ENCODE measurements around the gene CTSW.

CTSW gene

DNA sequence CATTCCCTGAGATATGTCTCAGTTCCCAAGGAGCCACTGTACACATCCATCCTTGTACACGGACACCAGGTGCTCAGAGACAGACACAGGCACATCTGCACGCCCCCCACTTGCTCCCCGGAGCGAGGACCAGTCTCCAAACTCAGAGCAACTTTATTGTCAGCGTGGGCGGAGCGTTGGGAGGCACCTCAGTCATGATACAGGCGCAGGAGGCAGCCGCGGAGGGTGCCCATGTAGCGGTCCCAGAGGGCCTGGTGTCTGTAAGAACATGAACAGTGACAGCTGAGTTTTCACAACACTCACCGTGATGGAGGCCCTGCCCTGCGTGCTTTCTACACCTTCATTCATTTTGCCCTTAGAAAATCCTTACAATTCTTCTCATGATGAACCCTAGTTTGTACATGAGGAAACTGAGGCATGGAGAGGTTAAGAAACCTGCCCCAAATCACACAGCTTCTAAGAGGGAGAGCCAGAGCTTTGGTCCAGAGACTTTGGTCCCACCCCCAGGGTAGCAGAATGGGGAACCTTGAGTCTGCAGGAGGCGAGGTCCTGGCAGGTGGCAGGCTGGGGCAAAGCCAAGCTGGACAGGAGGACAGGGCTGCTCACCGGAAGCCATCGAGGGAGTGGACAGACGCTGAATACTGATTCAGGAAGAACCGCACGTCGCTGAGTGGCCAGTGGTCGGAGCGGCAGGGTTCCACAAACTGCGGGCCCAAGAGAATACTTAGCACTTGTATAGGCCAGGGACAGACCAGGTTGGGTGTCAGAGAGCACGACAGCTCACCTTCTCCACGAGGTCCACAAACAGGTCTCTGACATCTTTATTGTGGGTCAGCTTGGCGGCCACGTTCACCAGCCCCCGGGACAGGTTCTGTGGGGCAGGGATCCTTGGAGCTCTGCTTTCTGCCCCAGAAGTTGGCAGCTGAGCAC lies 4.4 kb downstream of the CTSW start:
- Histone ChIP-seq H3K36me3 (ENCODE audit: control insufficient read depth in 1 of 2, insufficient read depth in 2 of 2, low read length in 2 of 2) (peaks cover 18 to 29% of the 10 kb centered on the region in 2 donors), H3K9me3 (ENCODE audit: control insufficient read depth in 1 of 2, low read length in 2 of 2) (no peaks in the 10 kb centered on the region), H3K27me3 (ENCODE audit: low read depth, low read length) (no peaks in the 10 kb centered on the region), H3K4me1 (ENCODE audit: control insufficient read depth in 1 of 2, insufficient read depth in 2 of 2, low read length in 2 of 2) (peaks cover 6 to 21% of the 10 kb centered on the region in 2 donors), H3K4me3 (ENCODE audit: low read depth in 1 of 2, low read length in 2 of 2) (no peak overlapping the region), H3K27ac (ENCODE audit: low read length) (no peak overlapping the region)

DNA sequence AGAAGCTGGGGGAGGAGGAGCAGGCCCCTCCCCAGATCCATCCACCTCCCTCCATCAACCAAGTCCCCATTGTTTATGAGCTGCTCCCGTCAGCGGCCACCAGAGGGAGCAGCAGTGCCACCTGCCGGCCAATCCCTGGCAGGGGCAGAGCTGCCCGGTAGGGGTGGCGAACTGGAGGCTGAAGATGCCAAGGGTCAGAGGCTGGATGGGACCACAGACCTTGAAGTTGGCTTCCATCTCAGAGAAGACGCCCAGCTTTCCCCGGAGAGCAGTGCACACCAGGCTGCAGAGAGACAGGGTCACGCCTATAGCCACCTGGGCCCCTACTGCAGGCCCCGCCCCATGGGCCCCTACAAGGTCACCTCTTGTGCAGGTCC lies 5.1 kb downstream of the CTSW start:
- peaks cover 8 to 24% of the 10 kb centered on the region in 2 donors for H3K4me1 ChIP-seq (ENCODE audit: control insufficient read depth in 1 of 2, insufficient read depth in 2 of 2, low read length in 2 of 2)
- no peaks in the 10 kb centered on the region for H3K27me3 ChIP-seq (ENCODE audit: low read depth, low read length)
- no peak overlapping the region for H3K4me3 ChIP-seq (ENCODE audit: low read depth in 1 of 2, low read length in 2 of 2)
- H3K36me3 ChIP-seq (ENCODE audit: control insufficient read depth in 1 of 2, insufficient read depth in 2 of 2, low read length in 2 of 2) = peaks cover 18 to 29% of the 10 kb centered on the region in 2 donors
- no peaks in the 10 kb centered on the region for H3K9me3 ChIP-seq (ENCODE audit: control insufficient read depth in 1 of 2, low read length in 2 of 2)
- H3K27ac ChIP-seq (ENCODE audit: low read length) = no peak overlapping the region

DNA sequence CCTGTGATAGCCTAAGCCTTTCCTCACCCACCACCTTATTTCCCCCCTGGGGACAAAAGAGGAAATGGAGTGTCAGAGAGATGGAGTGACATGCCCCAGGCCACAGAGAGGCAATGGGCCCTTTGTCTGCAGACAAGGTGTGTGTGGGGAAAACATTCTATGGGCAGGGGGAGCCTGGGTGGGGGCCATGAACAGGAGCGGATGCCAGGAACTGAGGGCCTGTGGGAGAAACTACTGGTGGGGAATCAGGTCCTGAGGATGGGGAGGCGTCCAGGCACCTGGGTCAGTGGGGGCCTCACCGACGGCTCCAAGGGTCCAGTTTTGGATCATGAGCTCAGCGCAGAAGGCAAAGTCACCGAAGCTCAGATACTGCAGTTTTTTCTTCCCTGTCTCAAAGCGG lies 5.6 kb downstream of the CTSW start:
- Histone ChIP-seq H3K4me1 (ENCODE audit: control insufficient read depth in 1 of 2, insufficient read depth in 2 of 2, low read length in 2 of 2) (peaks cover 13 to 28% of the 10 kb centered on the region in 2 donors), H3K36me3 (ENCODE audit: control insufficient read depth in 1 of 2, insufficient read depth in 2 of 2, low read length in 2 of 2) (peaks cover 18 to 29% of the 10 kb centered on the region in 2 donors), H3K27ac (ENCODE audit: low read length) (no peak overlapping the region), H3K27me3 (ENCODE audit: low read depth, low read length) (no peaks in the 10 kb centered on the region), H3K4me3 (ENCODE audit: low read depth in 1 of 2, low read length in 2 of 2) (no peak overlapping the region), H3K9me3 (ENCODE audit: control insufficient read depth in 1 of 2, low read length in 2 of 2) (no peaks in the 10 kb centered on the region)

DNA sequence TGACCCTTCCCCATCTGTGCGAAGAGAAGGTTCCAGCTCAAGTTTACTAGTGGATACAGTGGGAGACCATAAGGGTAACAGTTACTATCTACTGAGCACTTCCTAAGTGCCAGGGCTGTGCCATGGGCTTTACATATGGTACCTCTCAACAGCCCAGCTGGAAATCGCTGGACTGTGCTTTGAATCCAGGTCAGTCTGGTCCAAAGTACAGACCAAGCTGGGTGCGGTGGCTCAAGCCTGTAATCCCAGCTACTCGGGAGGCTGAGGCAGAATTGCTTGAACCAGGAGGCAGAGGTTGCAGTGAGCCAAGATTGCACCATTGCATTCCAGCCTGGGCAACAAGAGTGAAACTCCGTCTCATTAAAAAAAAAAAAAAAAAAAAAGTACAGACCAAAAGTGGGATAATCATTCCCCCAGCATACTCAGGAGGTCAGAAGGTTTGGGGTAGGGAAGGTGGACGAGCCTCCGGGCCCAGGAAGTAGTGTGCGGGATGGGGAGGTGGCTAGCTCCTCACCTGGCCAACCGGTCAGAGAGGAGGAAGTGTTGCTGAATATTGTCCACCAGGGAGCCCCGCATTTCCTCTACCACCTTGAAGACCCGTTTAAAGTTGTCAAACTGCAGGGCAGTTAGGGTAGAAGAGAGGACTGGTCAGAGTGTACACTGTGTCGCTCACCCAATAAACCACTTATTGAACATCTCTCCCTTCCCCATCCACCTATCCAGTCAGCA lies 6.3 kb downstream of the CTSW start:
- no peaks in the 10 kb centered on the region for H3K9me3 ChIP-seq (ENCODE audit: control insufficient read depth in 1 of 2, low read length in 2 of 2)
- H3K27ac ChIP-seq (ENCODE audit: low read length) = no peak overlapping the region
- H3K4me1 ChIP-seq (ENCODE audit: control insufficient read depth in 1 of 2, insufficient read depth in 2 of 2, low read length in 2 of 2) = peaks cover 13 to 29% of the 10 kb centered on the region in 2 donors
- H3K4me3 ChIP-seq (ENCODE audit: low read depth in 1 of 2, low read length in 2 of 2) = no peak overlapping the region
- no peaks in the 10 kb centered on the region for H3K27me3 ChIP-seq (ENCODE audit: low read depth, low read length)
- peaks cover 18 to 29% of the 10 kb centered on the region in 2 donors for H3K36me3 ChIP-seq (ENCODE audit: control insufficient read depth in 1 of 2, insufficient read depth in 2 of 2, low read length in 2 of 2)

DNA sequence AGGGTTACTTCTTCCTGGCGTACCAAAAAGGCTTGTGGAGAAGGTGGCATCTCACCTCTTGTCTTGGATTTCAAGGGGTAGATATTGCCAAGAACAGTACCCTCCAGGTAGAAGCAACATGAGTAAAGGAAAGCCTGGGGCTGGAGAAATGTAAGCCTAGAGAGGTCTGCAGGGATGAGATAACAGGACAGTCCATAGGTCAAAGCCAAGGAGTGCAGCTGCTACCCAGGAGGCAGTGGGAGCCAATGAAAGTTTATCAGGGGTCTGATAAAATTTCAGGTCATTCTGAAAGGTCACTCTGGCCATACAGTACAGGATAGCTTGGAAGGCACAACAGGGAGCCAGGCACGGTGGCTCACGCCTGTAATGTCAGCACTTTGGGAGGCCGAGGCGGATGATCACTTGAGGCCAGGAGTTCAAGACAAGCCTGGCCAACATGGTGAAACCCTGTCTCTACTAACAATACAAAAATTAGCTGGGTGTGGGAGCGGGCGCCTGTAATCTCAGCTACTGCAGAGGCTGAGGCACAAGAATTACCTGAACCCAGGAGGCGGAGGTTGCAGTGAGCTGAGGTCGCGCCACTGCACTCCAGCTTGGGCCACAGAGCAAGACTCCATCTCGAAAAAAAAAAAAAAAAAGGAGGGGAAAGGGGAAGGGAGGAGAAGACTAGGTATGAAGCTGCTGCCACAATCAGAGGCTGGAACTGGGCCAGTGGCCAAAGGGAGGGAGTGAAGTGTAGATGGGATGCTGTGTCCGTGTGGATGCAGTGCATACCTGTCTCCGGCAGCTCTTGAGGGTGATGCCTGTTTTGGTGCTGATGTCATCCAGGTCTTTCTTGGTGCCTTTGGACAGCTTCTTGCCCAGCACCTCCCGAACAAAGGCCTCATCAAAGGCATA lies 7.4 kb downstream of the CTSW start:
- Histone ChIP-seq H3K4me1 (ENCODE audit: control insufficient read depth in 1 of 2, insufficient read depth in 2 of 2, low read length in 2 of 2) (peaks cover 15 to 40% of the 10 kb centered on the region in 2 donors), H3K36me3 (ENCODE audit: control insufficient read depth in 1 of 2, insufficient read depth in 2 of 2, low read length in 2 of 2) (peaks cover 18 to 29% of the 10 kb centered on the region in 2 donors), H3K4me3 (ENCODE audit: low read depth in 1 of 2, low read length in 2 of 2) (peak overlapping the region; percentile 63 to 67), H3K27ac (ENCODE audit: low read length) (peak overlapping the region; percentile 97), H3K27me3 (ENCODE audit: low read depth, low read length) (no peaks in the 10 kb centered on the region), H3K9me3 (ENCODE audit: control insufficient read depth in 1 of 2, low read length in 2 of 2) (no peaks in the 10 kb centered on the region)

DNA sequence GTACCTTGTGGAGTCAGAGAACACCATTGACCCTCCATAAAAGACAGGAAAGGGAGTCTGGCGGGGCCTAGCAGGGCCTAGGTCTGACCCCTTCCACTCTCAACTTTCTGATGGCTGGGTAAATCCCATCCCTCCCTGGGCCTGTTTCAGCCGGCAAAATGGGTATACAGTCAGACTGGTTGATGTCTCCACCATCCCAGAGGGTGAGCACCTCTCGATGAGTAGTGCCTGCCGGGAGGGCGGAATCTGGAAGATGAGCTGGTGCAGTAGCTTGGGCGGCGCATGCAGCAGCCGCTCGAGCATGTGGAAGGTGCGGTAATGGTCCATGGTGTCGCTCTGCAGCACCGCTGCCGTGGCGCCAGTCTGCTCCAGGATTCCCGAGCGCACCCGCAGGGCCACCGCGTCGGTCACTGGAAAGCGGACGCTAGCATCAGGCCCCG lies 8.1 kb downstream of the CTSW start:
- Histone ChIP-seq H3K4me1 (ENCODE audit: control insufficient read depth in 1 of 2, insufficient read depth in 2 of 2, low read length in 2 of 2) (peaks cover 17 to 47% of the 10 kb centered on the region in 2 donors), H3K9me3 (ENCODE audit: control insufficient read depth in 1 of 2, low read length in 2 of 2) (no peaks in the 10 kb centered on the region), H3K27ac (ENCODE audit: low read length) (peak overlapping the region; percentile 97), H3K4me3 (ENCODE audit: low read depth in 1 of 2, low read length in 2 of 2) (peak overlapping the region; percentile 63 to 67), H3K27me3 (ENCODE audit: low read depth, low read length) (no peaks in the 10 kb centered on the region), H3K36me3 (ENCODE audit: control insufficient read depth in 1 of 2, insufficient read depth in 2 of 2, low read length in 2 of 2) (peaks cover 18 to 23% of the 10 kb centered on the region in 2 donors)

DNA sequence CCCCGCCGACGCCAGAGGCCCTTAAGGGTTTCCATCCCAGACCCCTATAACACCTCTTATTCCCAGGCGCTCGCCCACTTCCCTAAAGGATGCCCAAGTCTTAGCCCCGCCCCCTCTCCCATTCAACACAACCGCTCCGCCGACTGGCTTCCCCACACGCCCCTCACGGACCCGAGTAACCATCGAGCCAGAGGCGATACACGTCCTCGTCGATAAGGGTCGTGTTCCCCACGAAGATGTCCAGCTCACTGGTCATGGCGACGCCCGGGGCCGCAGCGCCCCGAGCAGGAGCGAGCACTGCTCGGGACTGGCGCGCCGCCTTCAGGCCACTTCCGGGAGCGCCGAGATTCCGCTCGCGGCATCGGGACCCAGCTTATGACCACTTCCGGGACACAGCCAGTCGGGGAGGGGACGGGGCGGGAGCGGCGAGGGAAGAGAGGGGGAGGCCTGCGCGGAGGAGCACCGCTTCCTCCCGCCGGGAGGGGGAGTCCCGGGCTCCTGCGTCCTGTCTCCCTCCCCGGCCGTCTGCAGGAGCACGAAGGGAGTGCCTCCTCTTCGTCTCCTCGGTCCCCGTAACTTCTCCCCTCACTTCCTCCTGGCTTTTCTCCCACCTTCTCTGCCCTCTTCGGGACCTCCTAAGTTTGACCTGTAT lies 8.7 kb downstream of the CTSW start, which contains the start of gene FIBP:
TSS of gene FIBP (minus strand) at position 309 of the 652 bp plus-strand sequence. CDS start at position 256, 53 bp downstream.
- H3K4me1 ChIP-seq (ENCODE audit: control insufficient read depth in 1 of 2, insufficient read depth in 2 of 2, low read length in 2 of 2) = peaks cover 17 to 53% of the 10 kb centered on the region in 2 donors
- peaks cover 17 to 18% of the 10 kb centered on the region in 2 donors for H3K36me3 ChIP-seq (ENCODE audit: control insufficient read depth in 1 of 2, insufficient read depth in 2 of 2, low read length in 2 of 2)
- no peaks in the 10 kb centered on the region for H3K27me3 ChIP-seq (ENCODE audit: low read depth, low read length)
- H3K27ac ChIP-seq (ENCODE audit: low read length) = peak within 1 kb of the TSS; percentile 97
- peak within 1 kb of the TSS; percentile 63 to 67 for H3K4me3 ChIP-seq (ENCODE audit: low read depth in 1 of 2, low read length in 2 of 2)
- no peaks in the 10 kb centered on the region for H3K9me3 ChIP-seq (ENCODE audit: control insufficient read depth in 1 of 2, low read length in 2 of 2)

DNA sequence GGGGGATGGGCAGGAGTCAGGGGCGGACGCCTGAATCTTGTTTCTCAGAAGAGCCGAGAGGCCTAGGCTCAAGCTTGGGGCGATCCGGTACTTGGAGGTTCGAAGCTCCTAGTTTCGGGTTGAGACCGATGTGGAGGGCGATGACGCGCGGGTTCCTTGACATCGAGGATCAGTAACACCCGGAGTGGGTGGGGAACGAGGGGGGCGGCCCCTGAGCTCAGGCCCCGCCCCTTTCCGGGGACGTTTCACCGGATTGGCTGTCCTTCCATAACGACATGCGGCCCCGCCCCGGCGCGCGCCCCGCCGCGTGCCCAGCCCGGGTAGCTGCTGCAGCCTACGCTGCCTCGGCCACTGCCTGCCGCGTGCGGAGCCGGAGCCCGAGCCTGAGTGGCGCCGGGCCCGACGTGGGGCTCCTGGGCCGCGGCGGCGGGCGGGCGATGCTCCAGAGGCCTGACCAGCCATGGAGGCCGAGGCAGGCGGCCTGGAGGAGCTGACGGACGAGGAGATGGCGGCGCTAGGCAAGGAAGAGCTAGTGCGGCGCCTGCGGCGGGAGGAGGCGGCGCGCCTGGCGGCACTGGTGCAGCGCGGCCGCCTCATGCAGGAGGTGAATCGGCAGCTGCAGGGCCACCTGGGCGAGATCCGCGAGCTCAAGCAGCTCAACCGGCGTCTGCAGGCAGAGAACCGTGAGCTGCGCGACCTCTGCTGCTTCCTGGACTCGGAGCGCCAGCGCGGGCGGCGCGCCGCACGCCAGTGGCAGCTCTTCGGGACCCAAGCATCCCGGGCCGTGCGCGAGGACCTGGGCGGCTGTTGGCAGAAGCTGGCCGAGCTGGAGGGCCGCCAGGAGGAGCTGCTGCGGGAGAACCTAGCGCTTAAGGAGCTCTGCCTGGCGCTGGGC lies 10.9 kb downstream of the CTSW start, which contains the start of gene CCDC85B:
TSS of gene CCDC85B (plus strand) at position 350 of the 895 bp plus-strand sequence. CDS start at position 461, 111 bp downstream.
- peak within 1 kb of the TSS; percentile 59 to 82 for H3K4me3 ChIP-seq (ENCODE audit: low read depth in 1 of 2, low read length in 2 of 2)
- no peaks in the 10 kb centered on the region for H3K27me3 ChIP-seq (ENCODE audit: low read depth, low read length)
- peaks cover 17 to 55% of the 10 kb centered on the region in 2 donors for H3K4me1 ChIP-seq (ENCODE audit: control insufficient read depth in 1 of 2, insufficient read depth in 2 of 2, low read length in 2 of 2)
- no peaks in the 10 kb centered on the region for H3K9me3 ChIP-seq (ENCODE audit: control insufficient read depth in 1 of 2, low read length in 2 of 2)
- H3K36me3 ChIP-seq (ENCODE audit: control insufficient read depth in 1 of 2, insufficient read depth in 2 of 2, low read length in 2 of 2) = peaks cover 0 to 2% of the 10 kb centered on the region in 2 donors
- H3K27ac ChIP-seq (ENCODE audit: low read length) = peak within 1 kb of the TSS; percentile 97

DNA sequence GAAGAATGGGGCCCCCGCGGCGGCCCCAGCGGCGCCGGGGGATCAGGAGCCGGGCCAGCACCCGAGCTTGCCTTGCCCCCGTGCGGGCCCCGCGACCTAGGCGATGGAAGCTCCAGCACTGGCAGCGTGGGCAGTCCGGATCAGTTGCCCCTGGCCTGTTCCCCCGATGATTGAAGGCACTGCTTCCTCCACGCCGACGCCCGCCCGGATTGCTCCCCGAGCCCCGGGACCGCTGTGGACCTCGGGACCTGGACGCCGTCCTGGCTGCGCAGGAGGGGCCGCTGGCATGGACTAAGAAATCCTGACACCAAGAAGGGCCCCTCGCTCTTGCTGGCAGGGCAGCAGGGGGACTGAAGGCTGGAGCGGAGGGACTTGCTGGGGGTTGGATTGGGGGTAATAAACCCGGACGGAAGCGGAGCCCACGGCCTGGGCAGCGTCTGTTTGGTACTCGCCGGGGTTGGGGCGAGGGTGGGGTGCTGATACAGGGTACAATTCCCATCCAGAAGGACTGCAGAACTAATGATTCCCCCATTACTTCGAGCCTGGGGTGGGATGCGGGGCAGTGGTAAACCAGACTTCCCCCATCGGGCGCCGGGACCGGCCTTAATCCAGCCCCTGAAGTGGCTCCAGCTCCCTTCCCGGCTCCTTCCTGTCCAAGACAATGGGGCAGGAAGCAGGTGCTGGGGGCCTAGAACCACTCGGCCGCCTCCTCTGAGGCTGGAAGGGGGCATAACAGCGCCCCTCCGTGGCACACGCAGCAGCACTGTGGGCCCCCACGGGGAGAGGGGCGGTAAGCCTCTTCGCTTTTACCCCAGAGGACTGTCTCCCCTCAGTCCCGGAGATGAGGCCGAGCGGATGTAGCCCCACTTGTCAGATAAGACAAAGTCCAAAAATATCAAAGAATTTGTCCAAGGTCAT lies 11.8 kb downstream of the CTSW start:
- Histone ChIP-seq H3K4me1 (ENCODE audit: control insufficient read depth in 1 of 2, insufficient read depth in 2 of 2, low read length in 2 of 2) (peaks cover 17 to 54% of the 10 kb centered on the region in 2 donors), H3K27ac (ENCODE audit: low read length) (peak overlapping the region; percentile 72), H3K36me3 (ENCODE audit: control insufficient read depth in 1 of 2, insufficient read depth in 2 of 2, low read length in 2 of 2) (no peaks in the 10 kb centered on the region), H3K9me3 (ENCODE audit: control insufficient read depth in 1 of 2, low read length in 2 of 2) (no peaks in the 10 kb centered on the region), H3K27me3 (ENCODE audit: low read depth, low read length) (no peaks in the 10 kb centered on the region), H3K4me3 (ENCODE audit: low read depth in 1 of 2, low read length in 2 of 2) (peak overlapping the region; percentile 59 to 82)

All from muscle layer of duodenum (tissue), 2 donors.